BJ (cell line): ENCODE data around the gene UBA1. TPM values are rescaled to one million over a fixed set of nuclear protein-coding genes. Genes with fewer than 3 reads are reported as not detected.
A peak's percentile ranks its signal among the peaks of the same experiment; 100 is the strongest.

Experiments
- CTCF ChIA-PET: fragments of 350-600 bp; formaldehyde crosslinking; extraction: SDS; loops from one replicate; lab custom pipeline; 2021; ENCODE audit warnings: antibody characterized with exemption, inconsistent platforms; lab: Yijun Ruan, JAX
- POLR2A ChIA-PET: fragments of 300-600 bp; sonication (Branson Sonifier 250); formaldehyde crosslinking; extraction: SDS; loops from one replicate; lab custom pipeline; 2021; ENCODE audit warnings: antibody characterized with exemption; lab: Charles Lee
- DNase-seq: peaks from one replicate; pipeline ENCODE4 v3.0.0-alpha.2; 2011; ENCODE audit warnings: low read depth
- H3K27me3 ChIP-seq: 2 replicates; pipeline ENCODE4 v1.6.0; 2011; ENCODE audit warnings: low read length; ENCODE audit not compliant: control insufficient read depth, insufficient read depth
- H3K36me3 ChIP-seq: 2 replicates; pipeline ENCODE4 v1.5.1; 2011; ENCODE audit warnings: low read length; ENCODE audit not compliant: control insufficient read depth, insufficient read depth
- H3K4me3 ChIP-seq: 2 replicates; pipeline ENCODE4 v1.5.1; 2011; ENCODE audit warnings: low read depth, mild to moderate bottlenecking, control low read depth, low read length
- CTCF ChIP-seq: IDR thresholded peaks from 2 replicates; pipeline ENCODE4 v1.5.1; 2011; ENCODE audit warnings: low read depth, mild to moderate bottlenecking, control low read depth, inconsistent platforms, low read length, moderate library complexity; ENCODE audit not compliant: insufficient read depth
- polyA plus RNA-seq: library from polyadenylated mRNA; depleted of rRNA; stranded (reverse); fragments of >200 nt; gene quantifications from 2 replicates; pipeline ENCODE4 v1.2.3, GENCODE V29; 2011

UBA1 gene
- polyA plus RNA-seq, 1 experiment, result 296 TPM

- Histone ChIP-seq H3K27me3 (no peaks in the 10 kb centered on the region), H3K36me3 (peaks cover 3% of the 10 kb centered on the region; the same call in 1 of the 2 replicates), H3K4me3 (peak overlapping the region; percentile 56)
- CTCF ChIA-PET, result interaction anchor here (0.9 to 4.0 kb wide), 6 partner anchors 10 to 333 kb away, joined by 3 to 26 read pairs (median 3); no protein-coding TSS in a partner anchor
- DNase-seq, result peak; percentile 54
- no peak for TF ChIP-seq CTCF
- POLR2A ChIA-PET, result interaction anchor here (0.6 kb wide), 2 partner anchors 87 to 335 kb away, joined by 3 read pairs; no protein-coding TSS in a partner anchor
These were observed 3.0 kb upstream of the UBA1 start for GRCh38 chrX:47190445-47191269.

- TF ChIP-seq CTCF, result no peak
- Histone ChIP-seq H3K36me3 (no peaks in the 10 kb centered on the region), H3K27me3 (no peaks in the 10 kb centered on the region), H3K4me3 (peak overlapping the region; percentile 56)
- no peak for DNase-seq
- POLR2A ChIA-PET, result no interaction called here
- CTCF ChIA-PET, result interaction anchor here (0.9 to 4.0 kb wide), 6 partner anchors 10 to 332 kb away, joined by 3 to 26 read pairs (median 3); no protein-coding TSS in a partner anchor
These were observed 2.3 kb upstream of the UBA1 start for GRCh38 chrX:47191331-47191730.

DNA sequence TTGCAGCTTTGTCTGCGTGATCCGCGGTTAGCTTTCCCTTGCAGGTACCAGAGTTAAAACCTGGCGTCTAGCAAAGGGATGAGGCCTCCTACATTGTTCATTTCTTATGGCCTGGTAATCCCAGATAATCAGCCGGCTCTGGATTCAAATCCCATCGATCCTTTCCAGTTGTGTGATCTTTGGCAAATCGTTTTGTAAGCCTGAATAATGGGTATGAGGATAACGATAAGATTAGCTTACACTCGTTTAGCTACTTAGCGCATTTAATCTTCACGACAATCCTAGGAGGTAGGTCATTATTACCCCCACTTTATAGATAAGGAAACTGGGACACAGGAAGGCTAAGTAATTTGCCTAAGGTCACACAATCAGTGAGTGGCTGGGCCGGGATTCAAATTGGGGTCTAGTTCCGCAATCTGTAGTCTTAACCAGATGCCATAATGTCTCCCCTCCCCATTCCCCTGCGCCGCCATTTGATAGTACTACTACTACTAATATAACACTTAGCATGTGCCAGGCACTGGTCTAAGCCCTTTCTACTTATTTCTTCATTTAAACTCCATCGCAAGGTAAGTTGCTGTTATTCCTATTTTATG is 1.7 kb upstream of the UBA1 start:
- ChIA-PET POLR2A (no interaction called here), CTCF (interaction anchor here (1.0 to 4.0 kb wide), 2 partner anchors 193 to 331 kb away, joined by 3 to 26 read pairs; no protein-coding TSS in a partner anchor)
- H3K36me3 ChIP-seq, result no peaks in the 10 kb centered on the region

GRCh38 chrX:47194194-47194787 is 662 bp downstream of the UBA1 start:
- peaks cover 5% of the 10 kb centered on the region for H3K36me3 ChIP-seq
- ChIA-PET POLR2A (no interaction called here), CTCF (interaction anchor here (0.8 to 2.1 kb wide), 4 partner anchors 21 to 329 kb away, joined by 3 to 14 read pairs (median 4); no protein-coding TSS in a partner anchor)
- peak overlapping the region; percentile 80 for H3K4me3 ChIP-seq
- DNase-seq, result no peak
- TF ChIP-seq CTCF, result no peak
- no peaks in the 10 kb centered on the region for H3K27me3 ChIP-seq

More for the DNA sequence above, 1.7 kb upstream of the UBA1 start:
- no peak for DNase-seq
- no peaks in the 10 kb centered on the region for H3K27me3 ChIP-seq
- no peak for TF ChIP-seq CTCF
- peak overlapping the region; percentile 56 for H3K4me3 ChIP-seq
